Pons (tissue), 1 donor: Measurements from ENCODE around the gene FLII.
A peak's percentile ranks its signal among the peaks of the same experiment; 100 is the strongest.
"Not testable (repeated sequence)": the region's sequence is repeated elsewhere in the genome, so short reads cannot be mapped to it uniquely, and the experiment has no call there.

ENCODE experiments used
- DNase-seq: peaks from one replicate; pipeline ENCODE4 v3.0.0-alpha.2; 2016; ENCODE audit warnings: low spot score

FLII gene

GRCh38 chr17:18258356-18259038 lies at the start of gene FLII:
FLII (minus strand) TSS chr17:18258738; CDS start chr17:18258690, 48 bp downstream.
- peak; percentile 55 for DNase-seq

GRCh38 chr17:18303206-18303605 lies 44.7 kb upstream of the FLII start:
- DNase-seq, result not testable (repeated sequence)

DNA sequence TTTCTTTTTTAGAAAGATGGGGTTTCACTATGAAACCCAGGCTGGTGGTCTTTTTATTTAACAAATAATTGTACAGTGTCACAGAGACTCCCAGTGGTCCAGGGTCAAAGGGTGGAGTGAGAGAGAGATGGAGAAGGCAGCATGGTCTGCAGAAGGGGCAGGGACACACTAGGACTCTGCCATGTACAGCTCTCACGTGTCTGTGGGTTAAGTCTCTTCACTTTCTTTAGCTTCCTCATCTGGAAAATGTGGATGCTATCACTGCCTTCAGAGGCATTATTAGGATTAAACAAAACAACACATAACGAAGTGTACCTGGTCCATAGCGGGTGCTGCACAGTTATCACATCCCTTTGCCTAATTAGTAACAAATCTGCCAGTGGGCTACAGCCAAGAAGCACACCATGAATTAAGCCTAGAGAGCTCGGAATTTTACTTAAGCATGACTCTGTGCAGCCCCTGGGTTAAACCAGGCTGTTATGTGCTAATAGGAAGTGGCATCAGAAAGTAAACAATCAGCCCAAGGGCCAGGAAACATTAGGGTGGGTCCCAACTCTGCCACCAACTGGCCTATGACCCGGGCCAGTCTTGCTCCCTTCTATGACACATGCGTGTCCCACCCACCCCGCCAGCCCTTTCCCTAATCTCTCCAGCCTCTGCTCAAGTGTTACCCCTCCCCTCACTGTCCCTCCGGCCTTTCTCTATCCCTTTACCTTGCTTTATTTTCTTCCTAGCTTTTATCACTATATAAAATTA lies 42.4 kb upstream of the FLII start:
- no peak for DNase-seq

GRCh38 chr17:18298061-18298460 lies 39.5 kb upstream of the FLII start:
- DNase-seq, result not testable (repeated sequence)

DNA sequence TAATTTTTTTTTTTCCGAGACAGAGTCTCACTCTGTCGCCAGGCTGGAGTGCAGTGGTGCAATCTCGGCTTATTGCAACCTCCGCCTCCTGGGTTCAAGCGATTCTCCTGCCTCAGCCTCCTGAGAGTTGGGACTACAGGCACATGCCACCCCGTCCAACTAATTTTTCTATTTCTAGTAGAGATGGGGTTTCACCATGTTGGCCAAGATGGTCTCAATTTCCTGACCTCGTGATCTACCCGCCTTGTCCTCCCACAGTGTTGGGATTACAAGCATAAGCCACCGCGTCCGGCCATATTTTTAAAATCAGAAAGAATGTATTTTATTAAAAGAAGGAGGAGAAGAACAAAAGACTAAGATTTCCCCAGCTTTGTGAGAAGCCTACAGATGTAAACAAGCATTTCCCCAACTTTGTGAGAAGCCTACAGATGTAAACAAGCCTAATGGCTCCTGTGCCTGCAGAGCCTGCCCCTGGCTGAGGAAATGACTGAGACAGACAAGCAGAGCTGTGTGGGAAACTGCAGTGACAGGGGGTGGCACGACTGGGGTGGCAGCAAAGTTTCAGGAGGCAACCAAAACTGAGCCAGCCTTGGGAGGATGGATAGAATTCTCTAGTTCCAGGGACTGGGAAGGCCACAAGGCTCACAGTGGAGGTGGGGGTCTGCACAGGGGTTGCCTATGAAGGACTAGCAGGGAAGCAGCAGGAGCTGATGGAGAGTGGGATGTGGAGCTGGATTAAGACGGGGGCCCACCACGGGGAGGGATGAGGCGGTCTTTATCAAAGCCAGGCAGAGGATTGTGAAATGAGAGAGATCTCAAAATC lies 33.4 kb upstream of the FLII start:
- DNase-seq, result no peak

DNA sequence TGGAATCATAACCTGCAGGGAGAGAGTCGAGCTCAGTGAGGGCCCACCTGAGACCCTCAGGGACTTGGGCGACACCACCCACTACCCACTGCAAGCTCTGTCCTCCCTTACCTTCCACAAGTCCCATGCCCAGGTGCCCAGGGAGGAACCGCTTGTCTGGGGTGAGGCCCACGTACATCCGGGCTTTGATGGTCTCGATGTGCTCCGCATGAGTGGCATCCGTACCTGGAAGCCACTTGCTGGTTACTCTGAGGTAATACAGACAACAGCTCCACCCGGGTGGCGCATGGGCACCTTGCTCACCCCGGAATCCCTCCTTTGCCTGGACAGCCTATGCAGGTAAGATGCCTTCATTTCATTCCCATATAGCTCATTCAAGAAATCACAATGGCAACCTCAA lies 26.8 kb upstream of the FLII start:
- no peak for DNase-seq

GRCh38 chr17:18281788-18282187 lies 23.2 kb upstream of the FLII start:
- DNase-seq, result no peak

GRCh38 chr17:18280766-18281371 lies 22.3 kb upstream of the FLII start:
- DNase-seq, result peak; percentile 7

DNA sequence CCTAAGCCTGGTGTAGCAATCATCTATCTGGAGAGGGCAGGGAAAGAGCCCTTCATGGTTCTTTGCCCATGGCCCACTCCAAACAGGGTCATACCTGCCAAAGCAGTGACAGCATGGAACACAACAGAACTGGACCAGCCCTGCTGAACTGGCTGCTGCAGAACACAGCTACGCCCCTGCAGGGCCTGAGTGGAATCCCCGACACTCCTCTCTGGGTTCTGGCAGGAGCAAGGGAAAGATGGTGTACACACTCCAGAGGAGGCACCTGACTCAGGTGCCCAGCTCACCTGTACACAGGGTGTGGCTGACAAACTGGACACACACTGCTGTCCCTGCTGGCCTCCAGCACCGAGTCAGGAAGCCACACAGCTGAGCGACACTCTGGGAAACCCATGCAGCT lies 21.7 kb upstream of the FLII start:
- DNase-seq, result no peak

- DNase-seq, result no peak
Measured at GRCh38 chr17:18278867-18279266, 20.3 kb upstream of the FLII start.

- DNase-seq, result no peak
Measured at GRCh38 chr17:18277076-18277475, 18.5 kb upstream of the FLII start.

GRCh38 chr17:18270046-18270931 lies 11.8 kb upstream of the FLII start:
- no peak for DNase-seq

DNA sequence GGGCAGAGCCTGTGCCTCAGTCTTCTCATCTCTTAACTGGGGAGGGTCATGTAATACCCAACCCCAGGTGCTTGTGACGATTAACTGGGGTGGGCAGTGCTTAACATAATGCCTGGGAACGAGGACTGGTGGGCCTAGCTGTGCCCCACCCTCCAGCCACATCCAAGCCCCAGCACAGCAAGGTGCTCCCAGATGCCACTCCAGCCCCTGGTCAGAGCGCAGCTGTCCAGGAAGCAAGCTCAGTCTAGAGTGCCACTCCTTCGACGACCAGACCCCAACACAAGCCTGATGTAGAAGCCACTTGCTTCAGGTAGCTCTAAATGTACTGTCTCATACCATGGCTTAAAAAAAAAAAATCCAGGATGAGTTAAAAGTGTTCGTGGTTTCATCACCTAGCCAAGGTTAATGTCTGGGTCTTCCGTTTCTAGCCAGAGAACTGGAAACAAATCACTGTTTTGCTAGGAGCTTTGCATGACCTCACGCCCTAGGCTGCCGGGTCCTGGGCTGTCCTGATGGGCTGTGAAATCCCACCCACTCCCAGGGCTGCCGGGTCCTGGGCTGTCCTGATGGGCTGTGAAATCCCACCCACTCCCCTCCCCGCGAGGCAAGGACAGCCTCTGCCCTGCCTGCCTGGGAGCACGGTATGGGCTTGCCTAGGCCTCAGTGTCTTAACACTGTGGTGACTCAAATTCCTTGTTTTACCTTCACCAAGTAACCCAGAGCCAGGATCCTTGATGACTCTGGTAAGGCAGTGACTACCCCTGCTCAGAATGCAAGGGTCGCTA lies 9.6 kb upstream of the FLII start:
- no peak for DNase-seq

DNA sequence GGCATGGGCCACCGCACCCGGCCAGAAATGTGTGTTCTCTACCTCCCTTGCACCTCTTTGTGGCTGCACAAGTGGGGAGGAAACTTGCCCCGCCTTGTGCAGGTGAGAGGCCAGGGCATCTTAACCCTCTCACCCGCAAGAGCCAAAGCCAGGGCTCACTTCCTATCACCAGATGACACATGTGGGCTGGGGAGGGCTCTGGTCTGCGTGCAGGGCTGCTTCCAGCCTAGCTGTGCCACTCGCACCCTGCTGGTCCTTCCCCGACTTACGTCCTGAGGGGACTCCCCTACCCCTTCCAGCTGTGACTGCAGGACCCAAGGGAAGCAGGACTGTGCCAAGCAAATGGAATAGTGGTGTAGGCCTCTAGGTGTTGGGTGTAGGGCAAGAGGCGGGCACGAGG lies 8.8 kb upstream of the FLII start:
- DNase-seq, result no peak

DNA sequence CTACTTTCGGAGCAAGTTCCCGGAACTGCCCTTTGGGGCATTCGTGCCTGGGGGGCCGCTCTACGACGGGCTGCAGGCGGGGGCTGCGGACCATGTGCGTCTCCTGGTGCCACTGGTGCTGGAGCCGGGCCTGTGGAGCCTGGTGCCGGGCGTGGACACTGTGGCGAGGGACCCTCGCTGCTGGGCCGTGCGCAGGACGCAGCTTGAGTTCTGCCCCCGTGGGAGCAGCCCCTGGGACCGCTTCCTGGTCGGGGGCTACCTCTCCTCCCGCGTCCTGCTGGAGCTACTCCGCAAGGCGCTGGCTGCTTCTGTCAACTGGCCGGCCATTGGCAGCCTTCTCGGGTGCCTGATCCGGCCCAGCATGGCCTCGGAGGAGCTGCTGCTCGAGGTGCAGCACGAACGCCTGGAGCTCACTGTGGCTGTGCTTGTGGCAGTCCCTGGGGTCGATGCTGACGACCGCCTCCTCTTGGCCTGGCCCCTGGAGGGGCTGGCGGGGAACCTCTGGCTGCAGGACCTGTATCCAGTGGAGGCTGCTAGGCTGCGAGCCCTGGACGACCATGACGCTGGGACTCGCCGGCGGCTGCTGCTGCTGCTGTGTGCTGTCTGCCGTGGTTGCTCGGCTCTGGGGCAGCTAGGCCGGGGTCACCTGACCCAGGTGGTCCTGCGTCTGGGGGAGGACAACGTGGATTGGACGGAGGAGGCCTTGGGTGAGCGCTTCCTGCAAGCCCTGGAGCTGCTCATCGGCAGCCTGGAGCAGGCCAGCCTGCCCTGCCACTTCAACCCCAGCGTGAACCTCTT lies 5.5 kb upstream of the FLII start:
- no peak for DNase-seq

DNA sequence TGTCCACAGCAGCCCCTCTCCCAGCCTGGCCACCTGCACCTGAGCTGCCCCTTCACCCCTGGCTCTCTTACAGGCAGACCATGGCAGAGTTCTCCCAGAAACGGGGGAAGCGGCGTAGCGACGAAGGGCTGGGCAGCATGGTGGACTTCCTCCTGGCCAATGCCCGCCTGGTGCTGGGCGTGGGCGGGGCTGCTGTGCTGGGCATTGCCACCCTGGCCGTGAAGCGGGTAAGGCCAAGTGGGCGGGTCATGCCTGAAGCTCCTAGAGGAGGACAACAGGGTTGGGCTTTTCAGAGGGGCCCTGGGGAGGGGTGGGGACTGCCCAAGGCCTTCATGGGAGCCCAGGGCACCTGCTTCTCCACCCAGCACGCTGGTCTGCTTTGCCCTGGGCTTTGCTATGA lies 4.1 kb upstream of the FLII start:
- DNase-seq, result no peak

- no peak for DNase-seq
Measured at GRCh38 chr17:18262111-18262510, 3.6 kb upstream of the FLII start.

GRCh38 chr17:18261659-18262058 lies 3.1 kb upstream of the FLII start:
- no peak for DNase-seq

DNA sequence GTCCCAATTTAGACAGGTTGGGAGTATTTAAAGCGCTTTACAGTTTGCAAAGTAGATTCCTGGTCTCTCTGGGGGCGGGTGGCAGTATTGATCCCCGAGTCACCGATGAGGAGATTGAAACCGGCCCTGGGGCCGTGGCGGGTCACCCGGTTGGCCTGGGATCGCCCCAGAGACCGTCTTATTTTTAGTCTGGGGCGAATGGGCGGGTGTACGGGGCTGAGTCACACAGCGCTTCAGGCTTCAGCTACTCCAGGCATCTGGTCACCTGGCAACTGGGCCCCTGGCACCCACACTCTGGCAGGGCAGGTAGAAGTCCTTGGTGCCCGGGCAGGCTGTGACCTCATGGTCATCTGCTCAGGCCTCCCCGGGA lies 2.6 kb upstream of the FLII start:
- no peak for DNase-seq
